PC-3 (cell line): ENCODE results near the gene UGT2A3.

Source experiments
- EZH2 ChIP-seq: fragments of 300-600 bp; sonication (generic); IDR thresholded peaks from one replicate; pipeline ENCODE4 v1.6.1; 2017; ENCODE audit warnings: antibody characterized with exemption, mild to moderate bottlenecking, low read length; ENCODE audit not compliant: unreplicated experiment
- EZH2phosphoT487 ChIP-seq: fragments of 300-600 bp; sonication (generic); IDR thresholded peaks from 2 replicates; pipeline ENCODE4 v1.6.1; 2018; ENCODE audit warnings: mild to moderate bottlenecking, antibody characterized with exemption, low read length, borderline replicate concordance
- TF ChIP-seq, protein P1 (sequence below): fragments of 300-600 bp; sonication (generic); conservative IDR thresholded peaks from 2 replicates; pipeline ENCODE4 v1.5.1; 2017; ENCODE audit warnings: antibody characterized with exemption, low read depth, mild to moderate bottlenecking, low read length

DNA sequence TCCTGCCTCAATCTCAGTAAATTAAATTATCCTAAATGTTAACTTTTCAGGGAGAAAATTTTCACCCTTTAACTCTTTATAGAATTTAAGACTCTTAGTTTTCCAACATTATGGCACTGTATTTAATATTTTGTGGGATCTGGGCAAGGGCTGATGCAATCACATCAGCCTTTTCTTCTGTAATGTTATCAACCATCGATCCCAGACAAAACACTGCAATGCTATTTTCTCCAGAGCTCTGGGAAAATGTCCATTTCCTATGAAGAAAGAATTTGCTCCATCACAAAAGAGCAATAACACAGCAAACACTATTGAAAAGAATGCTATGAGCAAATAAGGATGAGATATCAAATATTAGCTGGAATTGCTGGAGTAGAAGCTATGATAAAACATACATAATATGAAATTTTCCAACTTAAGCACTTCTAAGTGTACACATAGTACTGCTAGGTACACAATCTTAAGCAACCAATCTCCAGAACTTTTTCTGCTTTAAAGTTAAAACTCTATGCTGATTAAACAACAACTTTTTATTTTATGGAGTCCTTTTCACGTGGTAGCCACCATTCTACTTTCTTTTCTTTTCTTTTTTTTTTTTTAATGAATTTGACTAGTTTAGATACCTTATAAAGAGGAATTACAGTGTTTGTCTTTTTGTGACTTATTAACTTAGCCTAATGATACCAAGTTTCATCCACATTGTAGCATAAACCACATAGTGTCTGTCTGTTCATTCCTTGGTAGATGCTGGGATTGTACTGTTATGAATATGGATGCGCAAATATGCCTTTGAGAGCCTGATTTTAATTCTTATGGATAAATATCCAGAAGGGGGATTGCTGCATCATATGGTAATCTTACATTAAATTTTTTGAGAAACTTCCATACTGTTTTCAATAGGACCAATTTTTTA lies 43.6 kb downstream of the UGT2A3 start:
- TF ChIP-seq, protein P1, sequence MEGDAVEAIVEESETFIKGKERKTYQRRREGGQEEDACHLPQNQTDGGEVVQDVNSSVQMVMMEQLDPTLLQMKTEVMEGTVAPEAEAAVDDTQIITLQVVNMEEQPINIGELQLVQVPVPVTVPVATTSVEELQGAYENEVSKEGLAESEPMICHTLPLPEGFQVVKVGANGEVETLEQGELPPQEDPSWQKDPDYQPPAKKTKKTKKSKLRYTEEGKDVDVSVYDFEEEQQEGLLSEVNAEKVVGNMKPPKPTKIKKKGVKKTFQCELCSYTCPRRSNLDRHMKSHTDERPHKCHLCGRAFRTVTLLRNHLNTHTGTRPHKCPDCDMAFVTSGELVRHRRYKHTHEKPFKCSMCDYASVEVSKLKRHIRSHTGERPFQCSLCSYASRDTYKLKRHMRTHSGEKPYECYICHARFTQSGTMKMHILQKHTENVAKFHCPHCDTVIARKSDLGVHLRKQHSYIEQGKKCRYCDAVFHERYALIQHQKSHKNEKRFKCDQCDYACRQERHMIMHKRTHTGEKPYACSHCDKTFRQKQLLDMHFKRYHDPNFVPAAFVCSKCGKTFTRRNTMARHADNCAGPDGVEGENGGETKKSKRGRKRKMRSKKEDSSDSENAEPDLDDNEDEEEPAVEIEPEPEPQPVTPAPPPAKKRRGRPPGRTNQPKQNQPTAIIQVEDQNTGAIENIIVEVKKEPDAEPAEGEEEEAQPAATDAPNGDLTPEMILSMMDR, result no peak
- TF ChIP-seq EZH2phosphoT487 (no peak), EZH2 (no peak)
